BJ (cell line): ENCODE data around the gene CPHXL2. TPM values are rescaled to one million over a fixed set of nuclear protein-coding genes. Genes with fewer than 3 reads are reported as not detected.

ENCODE experiments used
- CTCF ChIA-PET: fragments of 350-600 bp; formaldehyde crosslinking; extraction: SDS; loops from one replicate; lab custom pipeline; 2021; ENCODE audit warnings: antibody characterized with exemption, inconsistent platforms; lab: Yijun Ruan, JAX
- POLR2A ChIA-PET: fragments of 300-600 bp; sonication (Branson Sonifier 250); formaldehyde crosslinking; extraction: SDS; loops from one replicate; lab custom pipeline; 2021; ENCODE audit warnings: antibody characterized with exemption; lab: Charles Lee
- DNase-seq: peaks from one replicate; pipeline ENCODE4 v3.0.0-alpha.2; 2011; ENCODE audit warnings: low read depth
- H3K27me3 ChIP-seq: 2 replicates; pipeline ENCODE4 v1.6.0; 2011; ENCODE audit warnings: low read length; ENCODE audit not compliant: control insufficient read depth, insufficient read depth
- H3K36me3 ChIP-seq: 2 replicates; pipeline ENCODE4 v1.5.1; 2011; ENCODE audit warnings: low read length; ENCODE audit not compliant: control insufficient read depth, insufficient read depth
- H3K4me3 ChIP-seq: 2 replicates; pipeline ENCODE4 v1.5.1; 2011; ENCODE audit warnings: low read depth, mild to moderate bottlenecking, control low read depth, low read length
- polyA plus RNA-seq: library from polyadenylated mRNA; depleted of rRNA; stranded (reverse); fragments of >200 nt; gene quantifications from 2 replicates; pipeline ENCODE4 v1.2.3, GENCODE V29; 2011
- TF ChIP-seq, protein P1 (sequence below): IDR thresholded peaks from 2 replicates; pipeline ENCODE4 v1.5.1; 2011; ENCODE audit warnings: low read depth, mild to moderate bottlenecking, control low read depth, inconsistent platforms, low read length, moderate library complexity; ENCODE audit not compliant: insufficient read depth

The CPHXL2 gene
- polyA plus RNA-seq, 1 experiment: not detected

DNA sequence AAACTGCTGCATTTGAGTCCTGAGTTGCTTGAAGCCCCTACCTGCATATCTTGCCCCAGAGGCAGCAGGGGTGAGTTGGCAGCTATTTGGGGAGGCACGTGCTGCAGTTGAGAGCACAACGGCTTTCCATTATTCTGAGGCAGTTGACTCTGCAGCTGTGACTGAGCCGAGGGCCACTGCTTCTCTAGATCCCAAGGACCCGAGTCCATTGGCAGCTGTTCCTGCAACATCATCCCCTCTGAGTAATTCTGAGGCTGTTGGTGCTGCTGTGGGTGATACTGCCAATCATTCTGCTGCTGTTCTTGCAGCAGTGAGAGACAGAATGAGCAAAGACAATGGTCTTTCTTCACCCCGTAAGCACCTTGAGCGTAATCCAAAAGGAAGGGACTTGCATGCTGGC lies 16.5 kb downstream of the CPHXL2 start:
- TF ChIP-seq, protein P1, sequence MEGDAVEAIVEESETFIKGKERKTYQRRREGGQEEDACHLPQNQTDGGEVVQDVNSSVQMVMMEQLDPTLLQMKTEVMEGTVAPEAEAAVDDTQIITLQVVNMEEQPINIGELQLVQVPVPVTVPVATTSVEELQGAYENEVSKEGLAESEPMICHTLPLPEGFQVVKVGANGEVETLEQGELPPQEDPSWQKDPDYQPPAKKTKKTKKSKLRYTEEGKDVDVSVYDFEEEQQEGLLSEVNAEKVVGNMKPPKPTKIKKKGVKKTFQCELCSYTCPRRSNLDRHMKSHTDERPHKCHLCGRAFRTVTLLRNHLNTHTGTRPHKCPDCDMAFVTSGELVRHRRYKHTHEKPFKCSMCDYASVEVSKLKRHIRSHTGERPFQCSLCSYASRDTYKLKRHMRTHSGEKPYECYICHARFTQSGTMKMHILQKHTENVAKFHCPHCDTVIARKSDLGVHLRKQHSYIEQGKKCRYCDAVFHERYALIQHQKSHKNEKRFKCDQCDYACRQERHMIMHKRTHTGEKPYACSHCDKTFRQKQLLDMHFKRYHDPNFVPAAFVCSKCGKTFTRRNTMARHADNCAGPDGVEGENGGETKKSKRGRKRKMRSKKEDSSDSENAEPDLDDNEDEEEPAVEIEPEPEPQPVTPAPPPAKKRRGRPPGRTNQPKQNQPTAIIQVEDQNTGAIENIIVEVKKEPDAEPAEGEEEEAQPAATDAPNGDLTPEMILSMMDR: no peak
- Histone ChIP-seq H3K36me3 (peaks cover 23% of the 10 kb centered on the region), H3K27me3 (no peaks in the 10 kb centered on the region), H3K4me3 (no peak overlapping the region)
- ChIA-PET POLR2A (no interaction called here), CTCF (no interaction called here)
- DNase-seq: no peak

DNA sequence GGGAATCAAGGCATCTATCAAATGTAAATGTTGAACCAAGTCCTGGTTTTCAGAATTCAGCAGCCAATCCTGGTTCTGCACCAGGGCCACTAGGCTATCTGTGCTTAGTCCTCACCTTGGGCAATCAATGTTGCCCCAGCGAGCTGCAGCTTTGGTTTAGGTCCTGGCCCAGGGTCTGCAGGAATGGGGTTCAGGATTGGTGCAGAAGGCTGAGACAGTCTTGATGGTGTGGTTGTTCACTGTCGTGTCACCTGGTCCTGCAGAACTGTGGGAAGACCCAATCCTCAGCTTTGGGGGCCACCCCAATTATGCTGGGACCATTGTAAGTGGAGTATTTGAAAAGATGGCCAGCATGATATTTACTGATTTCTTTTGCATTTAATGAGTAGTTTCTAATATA lies 18.6 kb downstream of the CPHXL2 start:
- Histone ChIP-seq H3K36me3 (peaks cover 26% of the 10 kb centered on the region), H3K27me3 (no peaks in the 10 kb centered on the region), H3K4me3 (no peak overlapping the region)
- TF ChIP-seq, protein P1: no peak
- POLR2A ChIA-PET: no interaction called here
- DNase-seq: no peak
- CTCF ChIA-PET: interaction anchor here (0.8 to 1.0 kb wide), 2 partner anchors 15 to 20 kb away, joined by 3 read pairs; no protein-coding TSS in a partner anchor

DNA sequence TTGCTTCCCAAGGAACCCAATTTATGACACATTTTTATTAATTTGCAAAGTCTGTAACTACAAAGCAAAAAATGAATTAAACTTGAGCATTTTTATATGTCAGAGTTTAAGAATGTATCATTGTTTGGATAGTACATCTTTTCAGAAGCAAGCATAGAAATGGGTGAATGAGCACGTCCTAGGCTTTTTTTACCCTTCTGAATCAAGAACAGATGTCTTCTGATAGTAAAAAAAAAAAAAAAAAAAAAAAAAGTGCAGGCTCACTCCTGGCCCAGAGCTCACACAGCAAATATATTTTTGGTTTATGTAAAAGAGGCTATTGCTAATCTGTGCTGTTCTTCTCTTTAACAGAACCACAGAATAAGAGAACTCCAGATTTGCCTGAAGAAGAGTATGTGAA lies 22.9 kb downstream of the CPHXL2 start:
- no peaks in the 10 kb centered on the region for H3K27me3 ChIP-seq
- ChIA-PET POLR2A (interaction anchor here (0.6 kb wide), 4 partner anchors 22 to 1514 kb away, joined by 5 to 14 read pairs (median 8); partner anchors contain the start of gene BCAR1), CTCF (interaction anchor here (0.8 kb wide), 1 partner anchor 110 kb away, joined by 3 read pairs; no protein-coding TSS in a partner anchor)
- peak; percentile 67 for DNase-seq
- peaks cover 18% of the 10 kb centered on the region for H3K36me3 ChIP-seq
- no peak overlapping the region for H3K4me3 ChIP-seq
- TF ChIP-seq, protein P1: no peak

DNA sequence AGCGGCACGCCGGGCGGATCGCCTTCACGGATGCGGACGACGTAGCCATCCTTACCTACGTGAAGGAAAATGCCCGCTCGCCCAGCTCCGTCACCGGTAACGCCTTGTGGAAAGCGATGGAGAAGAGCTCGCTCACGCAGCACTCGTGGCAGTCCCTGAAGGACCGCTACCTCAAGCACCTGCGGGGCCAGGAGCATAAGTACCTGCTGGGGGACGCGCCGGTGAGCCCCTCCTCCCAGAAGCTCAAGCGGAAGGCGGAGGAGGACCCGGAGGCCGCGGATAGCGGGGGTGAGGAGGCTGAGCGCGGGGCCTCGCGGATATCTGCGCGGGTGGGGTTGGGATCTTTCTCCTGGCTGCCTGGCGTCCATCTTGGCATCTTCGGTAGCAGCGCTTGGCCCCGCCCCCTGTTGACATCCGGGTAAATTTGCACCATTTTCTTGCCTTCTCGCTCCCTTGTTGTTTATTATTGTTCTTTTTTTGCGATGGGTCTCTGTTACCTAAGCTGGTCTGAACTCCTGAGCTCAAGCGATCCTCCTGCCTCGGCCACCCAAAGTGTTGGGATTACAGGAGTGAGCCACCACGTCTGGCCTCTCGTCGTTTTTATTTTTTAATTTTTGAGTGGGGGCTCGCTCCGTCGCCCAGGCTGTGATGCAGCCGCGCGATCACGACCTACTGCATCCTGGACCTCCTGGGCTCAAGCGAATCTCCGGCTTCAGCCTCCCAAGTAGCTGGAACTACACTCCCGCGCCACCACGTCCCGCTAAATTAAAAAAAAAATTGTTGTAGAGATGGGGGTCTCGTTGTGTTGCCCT lies 28.3 kb downstream of the CPHXL2 start:
- TF ChIP-seq, protein P1: no peak
- CTCF ChIA-PET: interaction anchor here (1.0 to 1.5 kb wide), 2 partner anchors 11 to 115 kb away, joined by 4 to 5 read pairs; no protein-coding TSS in a partner anchor
- DNase-seq: no peak
- Histone ChIP-seq H3K4me3 (peak overlapping the region; percentile 96), H3K36me3 (peaks cover 2% of the 10 kb centered on the region; the same call in 1 of the 2 replicates), H3K27me3 (no peaks in the 10 kb centered on the region)
- POLR2A ChIA-PET: interaction anchor here (0.5 to 1.0 kb wide), 3 partner anchors 26 to 1542 kb away, joined by 3 to 8 read pairs (median 7); partner anchors contain the start of genes ADAT1 and MON1B
